DND-41 (cell line): ENCODE measurements around the gene COQ10B.

Experiments
- ATAC-seq: fragments of 200-7000 bp; cut with Tn5 transposase; 3 replicates; pipeline ENCODE4 v1.9.1; 2021; ENCODE audit warnings: low read depth; ENCODE audit not compliant: insufficient read depth
- DNase-seq: peaks from one replicate; pipeline ENCODE4 v3.0.0-alpha.2; 2020
- H2AFZ ChIP-seq: 2 replicates; pipeline ENCODE4 v1.6.0; 2012; ENCODE audit warnings: low read depth, low read length
- H3K27ac ChIP-seq: 2 replicates; pipeline ENCODE4 v1.5.1; 2012; ENCODE audit warnings: low read length, inconsistent platforms
- H3K27me3 ChIP-seq: fragments of 200-600 bp; sonication (generic); 2 replicates; pipeline ENCODE4 v1.6.0; 2012; ENCODE audit warnings: low read length, mild to moderate bottlenecking, inconsistent platforms; ENCODE audit not compliant: insufficient read depth, poor library complexity
- H3K36me3 ChIP-seq: 2 replicates; pipeline ENCODE4 v1.5.1; 2012; ENCODE audit warnings: low read length, inconsistent platforms; ENCODE audit not compliant: insufficient read depth
- H3K4me1 ChIP-seq: 2 replicates; pipeline ENCODE4 v1.5.1; 2012; ENCODE audit warnings: mild to moderate bottlenecking, low read length; ENCODE audit not compliant: insufficient read depth
- H3K4me2 ChIP-seq: 2 replicates; pipeline ENCODE4 v1.6.0; 2012; ENCODE audit warnings: mild to moderate bottlenecking, moderate library complexity, low read length, inconsistent platforms; ENCODE audit not compliant: insufficient read depth
- H3K4me3 ChIP-seq, 2 experiments: fragments of 200-600 bp in 1 of 2; shearing (Covaris generic) in 1 of 2; 2 replicates each; pipeline ENCODE4 v1.5.1; 2012 to 2016; ENCODE audit warnings: inconsistent platforms in 2 of 2, low read length in 2 of 2, mild to moderate bottlenecking in 2 of 2, low read depth in 1 of 2, moderate library complexity in 1 of 2
- H3K79me2 ChIP-seq: 2 replicates; pipeline ENCODE4 v1.6.0; 2012; ENCODE audit warnings: low read length, inconsistent platforms; ENCODE audit not compliant: insufficient read depth
- H3K9ac ChIP-seq: 2 replicates; pipeline ENCODE4 v1.6.0; 2012; ENCODE audit warnings: low read depth, mild to moderate bottlenecking, inconsistent platforms, low read length, moderate library complexity
- H3K9me3 ChIP-seq: 2 replicates; pipeline ENCODE4 v1.5.1; 2012; ENCODE audit warnings: low read length, moderate library complexity, mild to moderate bottlenecking, inconsistent platforms; ENCODE audit not compliant: insufficient read depth, severe bottlenecking
- H4K20me1 ChIP-seq: 2 replicates; pipeline ENCODE4 v1.6.0; 2012; ENCODE audit warnings: low read length; ENCODE audit not compliant: insufficient read depth
- CTCF ChIP-seq: IDR thresholded peaks from 2 replicates; pipeline ENCODE4 v1.5.1; 2012; ENCODE audit warnings: borderline replicate concordance, low read length, moderate library complexity, mild to moderate bottlenecking; ENCODE audit not compliant: poor library complexity, severe bottlenecking; ENCODE audit errors: extremely low read depth
- EZH2 ChIP-seq: IDR thresholded peaks from 3 replicates; pipeline ENCODE4 v1.6.1; 2012; ENCODE audit warnings: borderline replicate concordance, low read depth, mild to moderate bottlenecking, moderate library complexity, low read length, inconsistent platforms; ENCODE audit not compliant: severe bottlenecking

Gene COQ10B

GRCh38 chr2:197453123-197453913 lies at the start of gene COQ10B:
Gene COQ10B, plus strand, starts transcription at chr2:197453552. Its CDS starts 9 bp downstream, at chr2:197453561.
- Histone ChIP-seq H3K4me2 (peak within 1 kb of the TSS; percentile 87), H4K20me1 (peaks cover 19% of the 10 kb centered on the region; the same call in 1 of the 2 replicates), H3K36me3 (no peaks in the 10 kb centered on the region), H3K27me3 (no peaks in the 10 kb centered on the region), H3K79me2 (peaks cover 56% of the 10 kb centered on the region), H3K9ac (peak within 1 kb of the TSS; percentile 78), H3K27ac (peak within 1 kb of the TSS; percentile 94), H3K9me3 (no peaks in the 10 kb centered on the region), H3K4me3 (peak within 1 kb of the TSS; percentile 76 to 82), H3K4me1 (peaks cover 37% of the 10 kb centered on the region), H2AFZ (peak within 1 kb of the TSS; percentile 89)
- DNase-seq (peak; percentile 100), ATAC-seq (peak; percentile 88)
- peak; percentile 49 for TF ChIP-seq CTCF
- no peak for TF ChIP-seq EZH2

GRCh38 chr2:197405582-197405981 lies 47.8 kb upstream of the COQ10B start:
- no peak overlapping the region for H3K4me3 ChIP-seq
- DNase-seq (no peak), ATAC-seq (no peak)
- H3K27me3 ChIP-seq: no peaks in the 10 kb centered on the region
- peaks cover 99% of the 10 kb centered on the region for H3K36me3 ChIP-seq
- no peaks in the 10 kb centered on the region for H3K9me3 ChIP-seq
- no peak overlapping the region for H3K27ac ChIP-seq
- H3K4me1 ChIP-seq: no peaks in the 10 kb centered on the region
- TF ChIP-seq CTCF (no peak), EZH2 (no peak)
- H2AFZ ChIP-seq: no peak overlapping the region
- peaks cover 12% of the 10 kb centered on the region for H3K79me2 ChIP-seq
- peaks cover 11% of the 10 kb centered on the region; the same call in 1 of the 2 replicates for H4K20me1 ChIP-seq
- no peak overlapping the region for H3K4me2 ChIP-seq
- no peak overlapping the region for H3K9ac ChIP-seq

- ATAC-seq (no peak), DNase-seq (no peak)
- Histone ChIP-seq H3K27ac (no peak overlapping the region), H3K4me1 (no peaks in the 10 kb centered on the region), H3K4me3 (no peak overlapping the region), H2AFZ (no peak overlapping the region), H3K4me2 (no peak overlapping the region), H3K9me3 (no peaks in the 10 kb centered on the region), H3K27me3 (no peaks in the 10 kb centered on the region), H3K9ac (no peak overlapping the region), H3K79me2 (peaks cover 68% of the 10 kb centered on the region), H4K20me1 (peaks cover 9% of the 10 kb centered on the region; the same call in 1 of the 2 replicates), H3K36me3 (peaks cover 94% of the 10 kb centered on the region)
- TF ChIP-seq EZH2: no peak
- no peak for TF ChIP-seq CTCF
These were observed 39.3 kb upstream of the COQ10B start for GRCh38 chr2:197414039-197414438.
